GM12891 (cell line): ENCODE data around the gene GOLGA2.

Experiments
- PAX5 ChIP-seq: IDR thresholded peaks from 2 replicates; pipeline ENCODE4 v1.6.1; 2011; ENCODE audit warnings: low read length, moderate library complexity, mild to moderate bottlenecking; ENCODE audit not compliant: insufficient read depth, severe bottlenecking
- POLR2A ChIP-seq: IDR thresholded peaks from 2 replicates; pipeline ENCODE4 v1.6.1; 2011; ENCODE audit warnings: low read depth, low read length, control low read depth
- POLR2AphosphoS5 ChIP-seq: IDR thresholded peaks from 2 replicates; pipeline ENCODE4 v1.6.1; 2011; ENCODE audit warnings: low read depth, low read length, control low read depth
- POU2F2 ChIP-seq: IDR thresholded peaks from 2 replicates; pipeline ENCODE4 v1.6.1; 2011; ENCODE audit warnings: low read depth, mild to moderate bottlenecking, control low read depth, low read length, moderate library complexity
- SPI1 ChIP-seq: IDR thresholded peaks from 2 replicates; pipeline ENCODE4 v1.6.1; 2011; ENCODE audit warnings: low read depth, low read length, control low read depth
- TAF1 ChIP-seq: IDR thresholded peaks from 2 replicates; pipeline ENCODE4 v1.6.1; 2011; ENCODE audit warnings: low read depth, low read length, control low read depth

DNA sequence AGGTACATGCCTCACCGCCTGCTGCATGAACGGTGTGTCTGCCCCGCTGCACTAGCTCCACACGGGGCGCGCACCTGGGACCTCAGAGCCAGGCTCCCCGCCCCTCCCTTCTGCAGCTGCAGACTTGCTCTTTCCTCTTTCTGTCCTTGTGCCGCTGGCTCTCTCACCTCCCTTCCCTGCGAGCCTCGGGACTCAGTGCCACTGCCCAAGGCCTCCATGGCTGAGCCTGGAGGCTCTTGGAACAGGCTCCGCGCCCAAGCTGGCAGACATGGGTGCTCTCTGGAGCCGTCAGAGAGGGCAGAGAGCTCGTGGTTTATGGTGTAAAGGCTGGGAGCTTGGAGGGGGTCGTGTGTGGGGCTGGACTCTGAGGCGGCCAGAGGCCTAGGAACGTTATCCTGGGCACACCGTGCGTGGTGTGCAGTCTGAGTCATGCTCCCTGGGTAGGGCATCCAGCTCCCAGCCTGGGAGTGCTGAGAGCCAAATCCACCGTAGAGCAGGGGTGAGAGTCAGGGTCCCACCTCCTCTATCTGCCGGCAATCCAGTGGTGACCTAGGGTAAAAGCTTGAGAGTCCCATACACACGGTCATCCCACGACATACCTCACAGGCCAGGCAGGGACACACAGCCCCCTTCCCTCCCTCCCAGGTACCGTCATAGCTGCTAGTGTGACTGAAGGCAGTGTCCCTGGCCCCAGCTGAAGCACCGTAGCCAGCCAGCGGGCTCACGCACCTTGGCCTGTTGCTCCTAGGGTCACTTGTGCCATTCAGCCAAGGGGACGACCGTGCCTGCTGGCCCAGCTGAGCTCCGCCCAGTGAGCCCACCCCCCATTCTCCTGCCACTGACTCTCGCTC lies 22.4 kb downstream of the GOLGA2 start:
- TF ChIP-seq POLR2A, result no peak
- TF ChIP-seq POLR2AphosphoS5, result no peak
- TF ChIP-seq SPI1, result no peak
- no peak for TF ChIP-seq TAF1
- no peak for TF ChIP-seq PAX5
- TF ChIP-seq POU2F2, result no peak
